RWPE1 (cell line): ENCODE results near the gene LPIN1.

Source experiments
- CTCF ChIA-PET: fragments of 350-600 bp; sonication (Branson Sonifier 250); formaldehyde crosslinking; extraction: SDS; loops from one replicate; lab custom pipeline; 2021; lab: Yijun Ruan, JAX
- POLR2A ChIA-PET: fragments of 400-600 bp; formaldehyde crosslinking; extraction: SDS; loops from one replicate; lab custom pipeline; 2020; ENCODE audit warnings: antibody characterized with exemption; ENCODE audit not compliant: low non-redundant PET; lab: Yijun Ruan, JAX
- DNase-seq: peaks from one replicate; pipeline ENCODE4 v3.0.0; 2012; ENCODE audit warnings: low spot score
- H3K27ac ChIP-seq: fragments of 450-650 bp; 2 replicates; pipeline ENCODE4 v1.5.1; 2017
- TF ChIP-seq, protein P1 (sequence below): fragments of 450-650 bp; conservative IDR thresholded peaks from 2 replicates; pipeline ENCODE4 v1.5.1; 2017; ENCODE audit warnings: low read depth, mild to moderate bottlenecking

Gene LPIN1

DNA sequence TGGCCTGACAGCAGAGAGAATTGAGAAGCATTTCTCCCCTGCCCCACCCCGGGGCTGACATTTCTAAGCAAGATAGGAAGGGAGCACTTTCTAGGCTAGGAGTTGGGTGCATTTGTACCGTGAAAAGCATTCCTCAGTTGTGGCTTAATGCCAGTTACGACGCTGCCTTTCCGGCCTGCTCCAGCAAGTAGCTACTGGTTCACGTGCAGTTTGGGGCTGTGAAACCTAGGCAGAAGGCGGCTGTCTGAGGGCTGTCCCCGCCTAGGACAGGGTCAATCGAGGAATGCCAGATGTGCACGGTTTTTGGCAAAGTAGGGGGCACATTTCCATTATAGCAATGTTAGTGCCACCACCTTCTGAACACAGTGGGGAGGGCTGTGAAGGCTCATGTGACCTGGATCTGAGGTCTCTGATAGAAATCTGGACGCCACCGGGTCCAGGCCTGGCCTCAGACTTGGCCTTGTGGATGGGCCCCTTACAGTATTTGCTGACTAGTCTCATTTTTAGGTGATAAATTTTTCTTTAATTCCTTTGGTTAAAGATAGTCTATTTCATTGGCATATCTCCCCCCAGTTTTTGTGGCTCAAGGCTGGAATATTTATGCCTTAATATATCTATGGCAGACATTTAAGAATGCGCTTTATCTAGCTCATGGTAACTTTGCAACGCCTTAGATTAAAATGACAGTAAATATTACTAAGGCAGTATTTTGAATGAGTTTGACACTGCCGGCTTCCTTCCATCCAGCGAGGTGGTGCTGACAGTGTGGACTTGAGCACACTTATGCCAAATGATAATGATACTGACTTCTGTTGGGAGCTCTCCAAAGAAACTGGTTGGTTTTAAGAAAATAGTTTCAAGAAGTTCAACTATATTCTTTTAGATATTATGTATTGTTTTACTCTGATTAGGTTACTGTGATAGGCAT, 78.7 kb downstream of the LPIN1 start:
- peak overlapping the region; percentile 83 for H3K27ac ChIP-seq
- ChIA-PET CTCF (interaction anchor here (0.5 kb wide), 1 partner anchor 41 kb away, joined by 3 read pairs; no protein-coding TSS in a partner anchor), POLR2A (no interaction called here)
- peak; percentile 45 for DNase-seq
- TF ChIP-seq, protein P1, sequence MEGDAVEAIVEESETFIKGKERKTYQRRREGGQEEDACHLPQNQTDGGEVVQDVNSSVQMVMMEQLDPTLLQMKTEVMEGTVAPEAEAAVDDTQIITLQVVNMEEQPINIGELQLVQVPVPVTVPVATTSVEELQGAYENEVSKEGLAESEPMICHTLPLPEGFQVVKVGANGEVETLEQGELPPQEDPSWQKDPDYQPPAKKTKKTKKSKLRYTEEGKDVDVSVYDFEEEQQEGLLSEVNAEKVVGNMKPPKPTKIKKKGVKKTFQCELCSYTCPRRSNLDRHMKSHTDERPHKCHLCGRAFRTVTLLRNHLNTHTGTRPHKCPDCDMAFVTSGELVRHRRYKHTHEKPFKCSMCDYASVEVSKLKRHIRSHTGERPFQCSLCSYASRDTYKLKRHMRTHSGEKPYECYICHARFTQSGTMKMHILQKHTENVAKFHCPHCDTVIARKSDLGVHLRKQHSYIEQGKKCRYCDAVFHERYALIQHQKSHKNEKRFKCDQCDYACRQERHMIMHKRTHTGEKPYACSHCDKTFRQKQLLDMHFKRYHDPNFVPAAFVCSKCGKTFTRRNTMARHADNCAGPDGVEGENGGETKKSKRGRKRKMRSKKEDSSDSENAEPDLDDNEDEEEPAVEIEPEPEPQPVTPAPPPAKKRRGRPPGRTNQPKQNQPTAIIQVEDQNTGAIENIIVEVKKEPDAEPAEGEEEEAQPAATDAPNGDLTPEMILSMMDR: no peak

DNA sequence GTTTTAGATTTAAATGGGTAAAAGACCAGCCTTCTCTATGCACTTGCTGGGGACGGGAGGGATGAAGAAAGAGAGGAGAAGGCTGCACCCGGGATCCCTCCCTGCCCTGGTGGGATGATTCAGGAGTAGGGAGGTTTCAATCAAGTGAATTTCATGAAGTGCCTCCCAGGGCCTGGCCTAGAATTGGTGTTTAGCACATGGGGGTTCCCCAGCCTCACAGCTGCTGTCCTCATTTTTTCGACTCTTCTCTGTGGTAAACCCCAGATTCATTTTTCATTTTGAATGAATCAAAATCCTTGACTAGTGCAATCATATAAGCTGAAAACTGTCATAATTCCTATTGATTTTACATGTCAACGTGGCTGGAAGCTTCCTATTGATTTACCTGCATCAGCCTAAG, 81.1 kb downstream of the LPIN1 start:
- ChIA-PET CTCF (interaction anchor here (0.9 kb wide), 1 partner anchor 1179 kb away, joined by 3 read pairs; no protein-coding TSS in a partner anchor), POLR2A (no interaction called here)
- DNase-seq: no peak
- H3K27ac ChIP-seq: no peak overlapping the region
- TF ChIP-seq, protein P1: no peak

DNA sequence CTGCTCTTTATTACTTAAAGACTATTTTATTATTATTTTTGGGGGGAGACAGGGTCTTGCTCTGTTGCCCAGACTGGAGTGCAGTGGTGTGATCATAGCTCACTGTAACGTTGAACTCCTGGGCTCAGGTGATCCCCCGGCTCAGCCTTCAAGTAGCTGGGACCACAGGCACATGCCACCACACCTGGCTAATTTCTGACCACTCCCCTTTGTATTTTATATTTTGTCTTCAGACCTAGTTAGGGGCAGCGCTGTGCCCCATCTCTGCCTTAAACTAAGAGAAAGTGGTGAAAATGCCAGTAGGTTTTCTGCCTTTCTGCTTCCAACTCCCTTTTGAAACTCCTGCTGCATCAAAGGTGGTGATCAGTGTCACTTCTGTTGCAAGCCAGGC, 82.5 kb downstream of the LPIN1 start:
- TF ChIP-seq, protein P1: no peak
- ChIA-PET POLR2A (no interaction called here), CTCF (interaction anchor here (0.6 to 3.2 kb wide), 11 partner anchors 37 to 1180 kb away, joined by 3 to 25 read pairs (median 4); partner anchors contain the start of gene TRIB2)

DNA sequence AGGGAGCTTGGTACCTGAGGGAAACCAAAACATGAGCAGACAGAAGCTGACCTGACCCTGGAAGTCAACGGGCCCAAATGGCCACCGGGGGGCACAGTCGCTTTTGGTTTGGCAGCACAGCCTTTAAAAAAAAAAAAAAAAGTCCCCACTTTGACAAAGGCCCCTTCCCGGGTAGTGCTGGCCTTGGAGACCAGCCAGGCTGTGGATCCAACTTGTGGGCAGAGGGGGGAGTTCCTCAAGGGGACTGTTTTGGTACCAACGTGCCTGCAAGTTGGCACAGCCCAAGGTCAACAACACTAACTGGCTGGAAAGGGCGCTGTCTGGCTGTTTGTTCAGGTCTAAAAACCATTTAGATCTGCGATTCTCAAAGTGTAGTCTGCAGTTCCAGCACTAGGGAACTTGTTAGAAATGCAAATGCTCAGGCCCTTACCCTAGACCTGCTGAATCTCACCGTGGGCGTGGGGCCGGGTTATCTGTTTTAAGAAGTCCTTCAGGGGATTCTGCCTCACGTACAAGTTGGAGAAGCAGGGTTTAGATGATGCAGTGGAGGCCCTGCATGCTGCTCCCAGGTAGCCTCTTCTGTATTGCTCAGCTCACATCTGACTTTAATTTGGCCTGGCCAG, 83.0 kb downstream of the LPIN1 start:
- DNase-seq: peak; percentile 47

More for the DNA sequence above, 82.5 kb downstream of the LPIN1 start:
- no peak for DNase-seq
- peak overlapping the region; percentile 98 for H3K27ac ChIP-seq

DNA sequence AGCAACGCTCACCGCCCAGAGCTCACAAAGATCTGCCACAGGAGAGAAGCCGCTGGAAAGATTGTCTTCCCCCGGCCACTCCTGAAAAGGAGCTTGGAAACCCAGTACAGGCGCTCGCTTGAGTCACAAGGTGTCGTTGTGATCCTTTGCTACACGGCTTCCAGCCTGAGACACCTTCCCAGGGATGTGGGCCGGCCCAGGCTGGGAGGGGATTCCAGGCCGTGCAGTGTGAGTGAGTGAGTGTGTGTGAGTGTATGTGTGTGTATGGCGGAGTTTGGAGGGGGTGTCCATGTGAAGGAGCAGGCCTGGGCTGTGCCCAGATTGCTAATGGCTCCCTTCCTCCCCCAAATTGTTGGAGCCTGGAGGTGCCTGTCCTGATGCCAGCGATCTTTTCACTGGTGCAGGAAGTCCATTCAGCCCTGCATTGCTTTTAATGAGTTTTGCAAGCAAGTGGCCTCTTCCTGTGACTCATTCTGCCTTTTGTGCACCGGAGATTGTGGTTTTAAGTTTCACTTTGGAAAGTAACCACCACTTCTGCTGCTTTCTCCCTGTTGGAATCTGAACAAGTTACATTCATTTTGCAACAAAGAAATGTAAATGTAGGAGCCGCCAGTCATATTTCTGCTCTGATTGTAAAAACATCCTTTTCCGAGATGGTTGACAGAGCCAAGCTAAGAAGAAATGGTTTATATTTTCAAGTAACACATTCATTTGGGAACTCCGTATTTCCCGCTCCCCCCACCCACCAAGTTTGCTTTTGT, 83.7 kb downstream of the LPIN1 start:
- H3K27ac ChIP-seq: peak overlapping the region; percentile 98
- DNase-seq: peak; percentile 97
- POLR2A ChIA-PET: no interaction called here
- TF ChIP-seq, protein P1: peak; percentile 69
- CTCF ChIA-PET: interaction anchor here (0.6 to 3.2 kb wide), 16 partner anchors 22 to 1185 kb away, joined by 3 to 25 read pairs (median 4); partner anchors contain the start of gene TRIB2

More for the DNA sequence above, 83.0 kb downstream of the LPIN1 start:
- ChIA-PET POLR2A (no interaction called here), CTCF (interaction anchor here (0.6 to 3.2 kb wide), 20 partner anchors 23 to 1186 kb away, joined by 3 to 25 read pairs (median 3); partner anchors contain the start of gene TRIB2)
- TF ChIP-seq, protein P1: no peak; the same call in 1 of the 2 replicates
- H3K27ac ChIP-seq: peak overlapping the region; percentile 98
